ENCODE data around the gene PEX1.
"Not testable (repeated sequence)": the region's sequence is repeated elsewhere in the genome, so short reads cannot be mapped to it uniquely, and the experiment has no call there.

PEX1 gene

DNA sequence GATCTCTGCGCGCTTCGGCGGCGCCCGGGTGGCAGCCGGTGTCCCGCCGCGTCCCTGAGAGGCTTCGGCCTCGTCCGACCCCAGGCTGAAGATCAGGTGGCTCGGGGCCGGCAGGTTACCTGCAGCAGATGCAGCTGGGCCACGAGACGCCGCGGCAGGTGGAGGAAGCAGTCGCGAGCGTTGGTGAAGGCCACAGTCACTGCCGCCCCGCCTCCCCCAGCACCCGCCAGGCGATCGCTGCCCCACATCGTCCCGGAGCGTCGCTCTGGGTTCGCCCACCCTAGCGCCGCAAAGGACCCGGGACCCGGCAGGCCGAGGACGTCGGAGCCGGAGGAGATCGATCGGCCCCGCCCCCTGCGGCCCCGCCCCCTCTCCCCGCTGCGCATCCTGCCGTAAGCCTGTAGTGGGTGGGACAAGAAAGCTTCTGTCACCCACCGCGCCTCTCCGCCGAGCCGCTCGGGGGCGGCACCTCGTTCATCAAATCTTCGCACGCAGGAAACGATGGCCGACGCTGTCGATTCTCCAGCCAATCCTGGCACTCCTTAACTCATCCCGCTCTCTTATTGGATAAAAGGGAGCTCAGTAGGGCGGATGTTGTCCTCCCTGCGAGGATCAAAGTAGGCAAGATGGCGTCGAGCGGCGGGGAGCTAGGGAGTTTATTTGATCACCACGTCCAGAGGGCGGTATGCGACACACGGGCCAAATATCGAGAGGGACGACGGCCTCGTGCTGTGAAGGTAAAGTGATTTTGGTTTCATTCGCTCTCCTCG is at the start of gene PEX1, which contains the start of gene RBM48:
Gene PEX1 (minus strand): TSS at position 333 of the 770 bp plus-strand sequence. CDS start 85 bp downstream, at position 248.
Gene RBM48 (plus strand): TSS at position 608 of the 770 bp plus-strand sequence. CDS start 19 bp downstream, at position 627.
- Histone ChIP-seq H3K4me3 (ENCODE audit: low read length) (peak within 1 kb of the TSS; percentile 97), H3K9me3 (ENCODE audit: insufficient read depth, low read depth, low read length) (no peaks in the 10 kb centered on the region), H3K36me3 (ENCODE audit: insufficient read depth, low read depth, low read length) (peaks cover 24% of the 10 kb centered on the region), H3K27ac (ENCODE audit: low read length) (peak within 1 kb of the TSS; percentile 26), H3K27me3 (ENCODE audit: insufficient read depth, low read length) (no peaks in the 10 kb centered on the region), H3K4me1 (ENCODE audit: insufficient read depth, low read length) (no peaks in the 10 kb centered on the region), H3K9ac (ENCODE audit: low read depth, low read length) (peak within 1 kb of the TSS; percentile 86)

DNA sequence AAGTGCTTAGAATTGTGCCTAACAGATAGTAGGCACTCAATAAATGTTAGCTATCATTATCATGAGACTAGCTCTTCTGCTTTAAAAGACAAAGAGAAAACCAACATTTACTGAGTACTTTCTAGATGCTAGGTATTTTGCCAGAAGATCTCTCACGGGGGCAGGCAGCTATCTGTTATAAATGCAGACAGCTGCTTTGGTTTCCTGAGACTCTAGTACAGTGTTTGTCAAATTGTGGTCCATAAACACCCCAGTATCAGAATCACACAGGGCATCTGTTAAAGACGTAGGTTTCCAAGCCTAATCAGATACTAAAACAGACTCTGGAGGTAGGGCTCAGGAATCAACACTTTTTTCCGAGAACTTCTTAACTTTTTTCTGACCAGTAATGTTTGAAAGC is 48.0 kb upstream of the PEX1 start:
- Histone ChIP-seq H3K36me3 (ENCODE audit: insufficient read depth, low read depth, low read length) (peaks cover 93% of the 10 kb centered on the region), H3K9me3 (ENCODE audit: insufficient read depth, low read depth, low read length) (no peaks in the 10 kb centered on the region), H3K4me3 (ENCODE audit: low read length) (no peak overlapping the region), H3K9ac (ENCODE audit: low read depth, low read length) (no peak overlapping the region), H3K27ac (ENCODE audit: low read length) (no peak overlapping the region), H3K27me3 (ENCODE audit: insufficient read depth, low read length) (no peaks in the 10 kb centered on the region), H3K4me1 (ENCODE audit: insufficient read depth, low read length) (no peaks in the 10 kb centered on the region)

- Histone ChIP-seq H3K36me3 (ENCODE audit: insufficient read depth, low read depth, low read length) (peaks cover 82% of the 10 kb centered on the region), H3K27me3 (ENCODE audit: insufficient read depth, low read length) (no peaks in the 10 kb centered on the region), H3K4me3 (ENCODE audit: low read length) (no peak overlapping the region), H3K9me3 (ENCODE audit: insufficient read depth, low read depth, low read length) (no peaks in the 10 kb centered on the region), H3K4me1 (ENCODE audit: insufficient read depth, low read length) (no peaks in the 10 kb centered on the region), H3K27ac (ENCODE audit: low read length) (no peak overlapping the region), H3K9ac (ENCODE audit: low read depth, low read length) (no peak overlapping the region)
Observed at GRCh38 chr7:92569137-92569536, 40.8 kb upstream of the PEX1 start.

DNA sequence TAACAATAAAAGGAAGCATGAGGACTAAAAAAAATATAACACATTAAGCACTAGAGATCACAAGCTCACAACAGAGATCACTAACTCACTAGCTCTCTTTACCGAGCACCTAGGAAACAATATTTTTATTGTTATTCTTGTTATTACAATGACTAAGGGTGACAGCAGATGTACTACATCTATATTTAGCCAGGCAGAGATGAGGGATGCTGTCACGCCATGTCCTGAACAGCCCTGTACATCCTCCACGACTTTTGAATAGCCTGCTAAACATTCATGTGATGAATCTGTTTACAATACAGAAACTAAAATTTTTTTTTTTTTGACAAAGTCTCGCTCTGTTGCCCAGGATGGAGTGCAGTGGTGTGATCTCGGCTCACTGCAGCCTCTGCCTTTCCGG is 39.1 kb upstream of the PEX1 start:
- H3K9me3 ChIP-seq (ENCODE audit: insufficient read depth, low read depth, low read length), result no peaks in the 10 kb centered on the region
- no peaks in the 10 kb centered on the region for H3K27me3 ChIP-seq (ENCODE audit: insufficient read depth, low read length)
- H3K27ac ChIP-seq (ENCODE audit: low read length), result no peak overlapping the region
- H3K4me3 ChIP-seq (ENCODE audit: low read length), result no peak overlapping the region
- H3K36me3 ChIP-seq (ENCODE audit: insufficient read depth, low read depth, low read length), result peaks cover 86% of the 10 kb centered on the region
- no peaks in the 10 kb centered on the region for H3K4me1 ChIP-seq (ENCODE audit: insufficient read depth, low read length)
- no peak overlapping the region for H3K9ac ChIP-seq (ENCODE audit: low read depth, low read length)

- Histone ChIP-seq H3K4me1 (ENCODE audit: insufficient read depth, low read length) (no peaks in the 10 kb centered on the region), H3K27me3 (ENCODE audit: insufficient read depth, low read length) (no peaks in the 10 kb centered on the region), H3K9me3 (ENCODE audit: insufficient read depth, low read depth, low read length) (no peaks in the 10 kb centered on the region), H3K9ac (ENCODE audit: low read depth, low read length) (no peak overlapping the region), H3K27ac (ENCODE audit: low read length) (no peak overlapping the region), H3K36me3 (ENCODE audit: insufficient read depth, low read depth, low read length) (peaks cover 78% of the 10 kb centered on the region), H3K4me3 (ENCODE audit: low read length) (no peak overlapping the region)
Observed at GRCh38 chr7:92563345-92563744, 35.0 kb upstream of the PEX1 start.

DNA sequence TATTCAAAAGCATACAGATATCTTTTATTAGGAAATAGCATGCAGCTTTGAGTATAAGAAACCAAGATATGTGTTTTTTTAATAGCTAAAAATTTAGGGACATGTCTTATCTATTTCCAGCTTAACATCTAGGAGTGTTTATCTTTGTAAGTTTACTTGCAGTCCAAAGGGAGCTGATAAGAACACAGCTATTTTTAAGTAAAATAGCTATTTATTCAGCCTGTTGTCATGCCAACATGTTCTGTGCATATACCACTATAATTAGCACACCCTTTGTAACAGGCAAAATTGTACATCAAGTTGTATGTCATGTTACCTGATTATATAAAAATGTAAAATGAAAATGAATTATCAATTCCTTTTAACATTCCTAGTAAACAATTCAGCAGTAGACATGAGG is 32.3 kb upstream of the PEX1 start:
- Histone ChIP-seq H3K36me3 (ENCODE audit: insufficient read depth, low read depth, low read length) (peaks cover 53% of the 10 kb centered on the region), H3K9ac (ENCODE audit: low read depth, low read length) (no peak overlapping the region), H3K27me3 (ENCODE audit: insufficient read depth, low read length) (no peaks in the 10 kb centered on the region), H3K9me3 (ENCODE audit: insufficient read depth, low read depth, low read length) (no peaks in the 10 kb centered on the region), H3K4me3 (ENCODE audit: low read length) (no peak overlapping the region), H3K4me1 (ENCODE audit: insufficient read depth, low read length) (no peaks in the 10 kb centered on the region), H3K27ac (ENCODE audit: low read length) (no peak overlapping the region)

GRCh38 chr7:92557808-92558362 is 29.6 kb upstream of the PEX1 start:
- Histone ChIP-seq H3K36me3 (ENCODE audit: insufficient read depth, low read depth, low read length) (peaks cover 31% of the 10 kb centered on the region), H3K4me3 (ENCODE audit: low read length) (no peak overlapping the region), H3K27me3 (ENCODE audit: insufficient read depth, low read length) (no peaks in the 10 kb centered on the region), H3K9me3 (ENCODE audit: insufficient read depth, low read depth, low read length) (no peaks in the 10 kb centered on the region), H3K27ac (ENCODE audit: low read length) (no peak overlapping the region), H3K4me1 (ENCODE audit: insufficient read depth, low read length) (no peaks in the 10 kb centered on the region), H3K9ac (ENCODE audit: low read depth, low read length) (no peak overlapping the region)

DNA sequence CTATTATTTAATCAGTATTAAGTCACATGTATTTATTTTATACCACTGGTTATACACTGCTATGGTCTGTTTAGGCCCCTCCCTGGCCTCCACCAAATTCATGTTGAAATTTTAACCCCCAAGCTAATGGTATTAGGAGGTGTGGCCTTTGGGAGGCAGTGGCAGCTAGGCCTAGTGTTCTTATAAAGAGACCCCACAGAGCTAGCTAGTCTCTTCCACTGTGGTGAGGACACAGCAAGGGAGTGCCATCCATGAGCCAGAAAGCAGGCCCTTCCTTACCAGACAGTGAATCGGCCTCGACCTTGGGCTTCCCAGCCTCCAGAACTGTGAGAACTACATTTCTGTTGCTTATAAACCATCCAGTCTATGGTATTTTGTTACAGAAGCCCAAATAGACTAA is 28.9 kb upstream of the PEX1 start:
- Histone ChIP-seq H3K4me1 (ENCODE audit: insufficient read depth, low read length) (no peaks in the 10 kb centered on the region), H3K9ac (ENCODE audit: low read depth, low read length) (no peak overlapping the region), H3K9me3 (ENCODE audit: insufficient read depth, low read depth, low read length) (no peaks in the 10 kb centered on the region), H3K36me3 (ENCODE audit: insufficient read depth, low read depth, low read length) (peaks cover 26% of the 10 kb centered on the region), H3K27me3 (ENCODE audit: insufficient read depth, low read length) (no peaks in the 10 kb centered on the region), H3K27ac (ENCODE audit: low read length) (no peak overlapping the region), H3K4me3 (ENCODE audit: low read length) (no peak overlapping the region)

DNA sequence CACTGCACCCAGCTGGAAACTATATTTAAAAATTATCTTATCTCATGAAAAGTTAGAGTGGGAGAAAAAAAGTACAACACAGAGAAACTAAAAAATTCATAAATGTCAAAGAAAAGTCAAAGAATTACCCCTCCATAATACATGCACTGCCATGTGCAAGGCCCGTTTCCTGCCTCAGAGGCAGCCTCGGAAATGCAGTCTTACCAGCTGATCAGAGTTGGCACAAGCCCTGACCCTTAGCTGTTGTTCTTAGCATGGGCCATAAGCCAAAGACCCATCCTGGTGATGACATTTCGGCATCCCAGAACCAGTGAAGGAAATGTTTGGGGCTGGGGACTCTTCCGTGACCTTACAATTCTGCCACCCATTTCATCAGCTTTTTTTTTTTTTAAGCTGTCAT is 21.9 kb upstream of the PEX1 start:
- H3K36me3 ChIP-seq (ENCODE audit: insufficient read depth, low read depth, low read length), result no peaks in the 10 kb centered on the region
- no peak overlapping the region for H3K4me3 ChIP-seq (ENCODE audit: low read length)
- H3K4me1 ChIP-seq (ENCODE audit: insufficient read depth, low read length), result no peaks in the 10 kb centered on the region
- H3K9ac ChIP-seq (ENCODE audit: low read depth, low read length), result no peak overlapping the region
- H3K27me3 ChIP-seq (ENCODE audit: insufficient read depth, low read length), result no peaks in the 10 kb centered on the region
- no peak overlapping the region for H3K27ac ChIP-seq (ENCODE audit: low read length)
- H3K9me3 ChIP-seq (ENCODE audit: insufficient read depth, low read depth, low read length), result no peaks in the 10 kb centered on the region

- no peaks in the 10 kb centered on the region for H3K36me3 ChIP-seq (ENCODE audit: insufficient read depth, low read depth, low read length)
- no peak overlapping the region for H3K4me3 ChIP-seq (ENCODE audit: low read length)
- no peak overlapping the region for H3K9ac ChIP-seq (ENCODE audit: low read depth, low read length)
- H3K4me1 ChIP-seq (ENCODE audit: insufficient read depth, low read length), result no peaks in the 10 kb centered on the region
- H3K27me3 ChIP-seq (ENCODE audit: insufficient read depth, low read length), result no peaks in the 10 kb centered on the region
- H3K9me3 ChIP-seq (ENCODE audit: insufficient read depth, low read depth, low read length), result no peaks in the 10 kb centered on the region
- H3K27ac ChIP-seq (ENCODE audit: low read length), result no peak overlapping the region
Observed at GRCh38 chr7:92547579-92547978, 19.3 kb upstream of the PEX1 start.

GRCh38 chr7:92546856-92547497 is 18.7 kb upstream of the PEX1 start:
- Histone ChIP-seq H3K27ac (ENCODE audit: low read length) (no peak overlapping the region), H3K36me3 (ENCODE audit: insufficient read depth, low read depth, low read length) (no peaks in the 10 kb centered on the region), H3K9ac (ENCODE audit: low read depth, low read length) (no peak overlapping the region), H3K9me3 (ENCODE audit: insufficient read depth, low read depth, low read length) (no peaks in the 10 kb centered on the region; the same call in 1 of the 2 replicates), H3K4me3 (ENCODE audit: low read length) (no peak overlapping the region), H3K27me3 (ENCODE audit: insufficient read depth, low read length) (no peaks in the 10 kb centered on the region), H3K4me1 (ENCODE audit: insufficient read depth, low read length) (no peaks in the 10 kb centered on the region)

GRCh38 chr7:92545116-92545515 is 16.8 kb upstream of the PEX1 start:
- not testable (repeated sequence) for H3K36me3 ChIP-seq (ENCODE audit: insufficient read depth, low read depth, low read length); H3K4me1 ChIP-seq (ENCODE audit: insufficient read depth, low read length); H3K27me3 ChIP-seq (ENCODE audit: insufficient read depth, low read length); H3K9ac ChIP-seq (ENCODE audit: low read depth, low read length); H3K4me3 ChIP-seq (ENCODE audit: low read length); H3K27ac ChIP-seq (ENCODE audit: low read length); H3K9me3 ChIP-seq (ENCODE audit: insufficient read depth, low read depth, low read length)
